Measurements from ENCODE around the gene ZC2HC1C.

DNA sequence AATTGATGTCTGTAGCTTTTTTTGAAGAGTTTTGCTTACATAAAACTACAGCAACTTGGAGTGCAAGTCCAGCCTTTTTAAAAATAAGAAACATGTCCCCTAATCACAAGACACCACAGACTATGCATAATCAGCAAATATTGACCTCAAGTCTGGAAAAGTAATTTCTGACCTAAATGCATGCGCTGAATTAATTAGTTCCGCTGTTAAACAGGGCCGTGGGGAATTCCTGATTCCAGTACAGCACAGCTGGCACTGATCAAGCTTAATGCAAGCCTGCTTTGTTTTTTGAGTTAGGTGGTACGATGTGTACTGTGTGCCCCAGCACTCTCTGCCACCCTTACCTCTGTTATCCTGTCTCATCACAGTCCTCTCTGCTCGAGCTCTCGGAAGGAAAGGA, 27.4 kb upstream of the ZC2HC1C start:
- TF ChIP-seq, protein P1, sequence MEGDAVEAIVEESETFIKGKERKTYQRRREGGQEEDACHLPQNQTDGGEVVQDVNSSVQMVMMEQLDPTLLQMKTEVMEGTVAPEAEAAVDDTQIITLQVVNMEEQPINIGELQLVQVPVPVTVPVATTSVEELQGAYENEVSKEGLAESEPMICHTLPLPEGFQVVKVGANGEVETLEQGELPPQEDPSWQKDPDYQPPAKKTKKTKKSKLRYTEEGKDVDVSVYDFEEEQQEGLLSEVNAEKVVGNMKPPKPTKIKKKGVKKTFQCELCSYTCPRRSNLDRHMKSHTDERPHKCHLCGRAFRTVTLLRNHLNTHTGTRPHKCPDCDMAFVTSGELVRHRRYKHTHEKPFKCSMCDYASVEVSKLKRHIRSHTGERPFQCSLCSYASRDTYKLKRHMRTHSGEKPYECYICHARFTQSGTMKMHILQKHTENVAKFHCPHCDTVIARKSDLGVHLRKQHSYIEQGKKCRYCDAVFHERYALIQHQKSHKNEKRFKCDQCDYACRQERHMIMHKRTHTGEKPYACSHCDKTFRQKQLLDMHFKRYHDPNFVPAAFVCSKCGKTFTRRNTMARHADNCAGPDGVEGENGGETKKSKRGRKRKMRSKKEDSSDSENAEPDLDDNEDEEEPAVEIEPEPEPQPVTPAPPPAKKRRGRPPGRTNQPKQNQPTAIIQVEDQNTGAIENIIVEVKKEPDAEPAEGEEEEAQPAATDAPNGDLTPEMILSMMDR (IDR thresholded peaks at IDR 0.05; ENCODE audit: low read depth, low read length, poor library complexity, severe bottlenecking): no peak
- no peak for TF ChIP-seq EZH2phosphoT487 (IDR thresholded peaks at IDR 0.05; ENCODE audit: borderline replicate concordance, low read length)
